Smooth muscle cell (in vitro differentiated cells): ENCODE measurements around the gene OLIG1. TPM values are rescaled to one million over a fixed set of nuclear protein-coding genes. Genes with fewer than 3 reads are reported as not detected.

Source experiments
- DNase-seq: peaks from one replicate; lab custom pipeline; 2025; ENCODE audit not compliant: unreplicated experiment; lab: John Stamatoyannopoulos, UW
- H2AFZ ChIP-seq: fragments of 200-600 bp; sonication (generic); 2 replicates; pipeline ENCODE4 v1.6.0; 2016; ENCODE audit warnings: antibody characterized with exemption, low read depth, mild to moderate bottlenecking
- H3F3A ChIP-seq: fragments of 200-600 bp; sonication (generic); 2 replicates; pipeline ENCODE4 v1.6.0; 2017; ENCODE audit warnings: antibody characterized with exemption, low read depth
- H3K27ac ChIP-seq: fragments of 200-600 bp; sonication (generic); 2 replicates; pipeline ENCODE4 v1.5.1; 2016; ENCODE audit warnings: low read depth, mild to moderate bottlenecking
- H3K27me3 ChIP-seq: fragments of 200-600 bp; sonication (generic); 2 replicates; pipeline ENCODE4 v1.6.1; 2016; ENCODE audit warnings: low read depth, mild to moderate bottlenecking
- H3K36me3 ChIP-seq: fragments of 200-600 bp; sonication (generic); 2 replicates; pipeline ENCODE4 v1.5.1; 2016; ENCODE audit warnings: low read depth
- H3K4me1 ChIP-seq: fragments of 200-600 bp; sonication (generic); 2 replicates; pipeline ENCODE4 v1.5.1; 2016; ENCODE audit warnings: low read depth
- H3K4me2 ChIP-seq: fragments of 200-600 bp; sonication (generic); 2 replicates; pipeline ENCODE4 v1.6.0; 2016; ENCODE audit warnings: mild to moderate bottlenecking
- H3K4me3 ChIP-seq: fragments of 200-600 bp; sonication (generic); 2 replicates; pipeline ENCODE4 v1.5.1; 2016; ENCODE audit warnings: mild to moderate bottlenecking
- H3K79me2 ChIP-seq: fragments of 200-600 bp; sonication (generic); 2 replicates; pipeline ENCODE4 v1.6.0; 2016; ENCODE audit warnings: low read depth, mild to moderate bottlenecking
- H3K9ac ChIP-seq: fragments of 200-600 bp; sonication (generic); 2 replicates; pipeline ENCODE4 v1.6.0; 2016; ENCODE audit warnings: low read depth
- H3K9me3 ChIP-seq: fragments of 200-600 bp; sonication (generic); replicated peaks from 2 replicates; pipeline ENCODE4 v1.5.1; 2016; ENCODE audit warnings: low read depth
- H4K20me1 ChIP-seq: fragments of 200-600 bp; sonication (generic); 2 replicates; pipeline ENCODE4 v1.6.0; 2016; ENCODE audit warnings: low read depth
- WGBS: methylation state at CpG from one replicate; pipeline ENCODE4 v1.1.7; 2016; ENCODE audit warnings: low lambda C conversion rate; 5-methylcytosine and 5-hydroxymethylcytosine counted together
- polyA plus RNA-seq: library from polyadenylated mRNA; unstranded; fragments of >200 nt; fragmentation: Nextera tagmentation; extraction: Ambion mirVana; gene quantifications from 2 replicates; pipeline ENCODE4 v1.2.1, GENCODE V29; 2016
- total RNA-seq: library from RNA; depleted of rRNA; stranded (reverse); fragments of >200 nt; gene quantifications from 2 replicates; pipeline ENCODE4 v1.2.3, GENCODE V29; 2014
- TF ChIP-seq, protein P1 (sequence below): fragments of 200-600 bp; sonication (generic); IDR thresholded peaks from 2 replicates; pipeline ENCODE4 v1.5.1; 2017; ENCODE audit warnings: borderline replicate concordance, mild to moderate bottlenecking, antibody characterized with exemption; ENCODE audit not compliant: insufficient read depth, poor library complexity, severe bottlenecking

Gene OLIG1
- total and polyA plus RNA-seq, 2 experiments from 2014 or later: not detected

DNA sequence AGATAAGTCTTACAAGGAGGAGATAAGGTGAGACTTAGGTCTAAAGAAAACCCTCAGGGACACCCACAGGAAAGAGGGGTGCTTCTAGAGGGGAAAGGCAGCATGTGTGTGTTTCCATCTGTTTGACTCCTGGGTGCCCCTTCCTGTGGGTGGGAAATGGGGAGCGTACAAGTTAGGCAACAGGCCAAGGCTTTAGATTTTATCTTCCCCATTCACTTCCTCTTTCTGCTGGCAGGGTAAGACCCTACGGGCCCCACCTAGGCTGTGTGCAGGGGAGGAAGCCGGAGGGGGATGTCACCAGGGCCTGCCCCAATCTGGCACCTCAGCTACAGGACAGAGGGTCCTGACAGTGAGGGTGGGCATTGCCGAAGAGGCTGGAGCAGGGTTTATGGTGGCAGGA is 2.5 kb upstream of the OLIG1 start:
- H3K9ac ChIP-seq: no peak overlapping the region
- whole genome bisulfite sequencing: 95% methylated on average over 4 of the region's 4 CpGs

DNA sequence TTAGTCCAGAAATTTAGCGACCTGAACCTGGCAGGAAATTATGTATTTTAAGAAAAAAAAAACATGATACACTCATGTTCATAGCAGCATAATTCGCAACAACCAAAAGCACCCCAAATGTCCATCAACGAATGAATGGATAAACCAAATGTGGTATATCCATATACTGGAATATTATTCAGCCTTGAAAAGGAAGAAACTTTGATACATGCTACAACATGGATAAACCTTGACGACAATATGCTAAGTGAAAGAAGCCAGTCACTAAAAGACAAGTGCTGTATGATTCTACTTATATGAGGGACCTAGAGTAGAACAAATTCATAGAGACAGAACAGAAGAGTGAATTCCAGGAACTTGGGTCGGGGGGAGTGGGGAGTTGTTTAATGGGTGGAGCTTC is 698 bp upstream of the OLIG1 start:
- no peak overlapping the region for H3K27ac ChIP-seq
- WGBS: 75% methylated on average over 5 of the region's 5 CpGs
- no peaks in the 10 kb centered on the region for H3K36me3 ChIP-seq
- peaks cover 12% of the 10 kb centered on the region for H3K4me1 ChIP-seq
- TF ChIP-seq, protein P1, sequence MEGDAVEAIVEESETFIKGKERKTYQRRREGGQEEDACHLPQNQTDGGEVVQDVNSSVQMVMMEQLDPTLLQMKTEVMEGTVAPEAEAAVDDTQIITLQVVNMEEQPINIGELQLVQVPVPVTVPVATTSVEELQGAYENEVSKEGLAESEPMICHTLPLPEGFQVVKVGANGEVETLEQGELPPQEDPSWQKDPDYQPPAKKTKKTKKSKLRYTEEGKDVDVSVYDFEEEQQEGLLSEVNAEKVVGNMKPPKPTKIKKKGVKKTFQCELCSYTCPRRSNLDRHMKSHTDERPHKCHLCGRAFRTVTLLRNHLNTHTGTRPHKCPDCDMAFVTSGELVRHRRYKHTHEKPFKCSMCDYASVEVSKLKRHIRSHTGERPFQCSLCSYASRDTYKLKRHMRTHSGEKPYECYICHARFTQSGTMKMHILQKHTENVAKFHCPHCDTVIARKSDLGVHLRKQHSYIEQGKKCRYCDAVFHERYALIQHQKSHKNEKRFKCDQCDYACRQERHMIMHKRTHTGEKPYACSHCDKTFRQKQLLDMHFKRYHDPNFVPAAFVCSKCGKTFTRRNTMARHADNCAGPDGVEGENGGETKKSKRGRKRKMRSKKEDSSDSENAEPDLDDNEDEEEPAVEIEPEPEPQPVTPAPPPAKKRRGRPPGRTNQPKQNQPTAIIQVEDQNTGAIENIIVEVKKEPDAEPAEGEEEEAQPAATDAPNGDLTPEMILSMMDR: no peak
- H3K4me3 ChIP-seq: no peak overlapping the region
- peaks cover 2% of the 10 kb centered on the region for H3F3A ChIP-seq
- H4K20me1 ChIP-seq: no peaks in the 10 kb centered on the region
- no peak overlapping the region for H2AFZ ChIP-seq
- no peaks in the 10 kb centered on the region for H3K79me2 ChIP-seq
- H3K9ac ChIP-seq: no peak overlapping the region
- no peak for DNase-seq
- H3K4me2 ChIP-seq: no peak overlapping the region
- H3K9me3 ChIP-seq: no peaks in the 10 kb centered on the region
- H3K27me3 ChIP-seq: peaks cover 99% of the 10 kb centered on the region

More for the DNA sequence above, 2.5 kb upstream of the OLIG1 start:
- peaks cover 99% of the 10 kb centered on the region for H3K27me3 ChIP-seq
- H2AFZ ChIP-seq: no peak overlapping the region
- no peaks in the 10 kb centered on the region for H4K20me1 ChIP-seq
- no peak overlapping the region for H3K27ac ChIP-seq
- no peak for DNase-seq
- peaks cover 12% of the 10 kb centered on the region for H3K4me1 ChIP-seq
- no peaks in the 10 kb centered on the region for H3K36me3 ChIP-seq
- no peaks in the 10 kb centered on the region for H3K79me2 ChIP-seq
- no peaks in the 10 kb centered on the region for H3F3A ChIP-seq
- H3K4me2 ChIP-seq: no peak overlapping the region
- H3K4me3 ChIP-seq: no peak overlapping the region
- H3K9me3 ChIP-seq: no peaks in the 10 kb centered on the region
- TF ChIP-seq, protein P1: no peak

DNA sequence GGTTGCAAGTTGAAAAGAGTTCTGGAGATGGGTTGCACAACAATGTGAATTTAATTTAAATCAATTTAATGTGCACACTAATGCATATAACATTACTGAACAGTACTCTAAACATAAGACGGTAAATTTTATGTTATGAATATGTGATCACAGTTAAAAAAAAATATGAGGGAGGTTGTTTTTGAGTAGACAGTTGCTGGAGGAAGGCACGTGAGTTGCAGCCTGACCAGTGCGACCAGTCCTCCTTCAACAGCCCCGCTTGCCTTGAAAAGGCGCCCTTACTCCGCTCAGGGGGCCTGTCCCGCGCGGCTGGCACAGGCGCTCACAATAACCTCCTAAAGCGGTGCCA is 322 bp upstream of the OLIG1 start:
- TF ChIP-seq, protein P1: no peak
- 7% methylated on average over 11 of the region's 11 CpGs for WGBS
- Histone ChIP-seq H3K9ac (no peak overlapping the region), H3K27me3 (peaks cover 99% of the 10 kb centered on the region), H3K4me3 (peak overlapping the region; percentile 37), H3K4me2 (peak overlapping the region; percentile 84), H2AFZ (no peak overlapping the region), H3K9me3 (no peaks in the 10 kb centered on the region), H3K36me3 (no peaks in the 10 kb centered on the region), H3K4me1 (peaks cover 16% of the 10 kb centered on the region), H3K27ac (no peak overlapping the region), H3F3A (peaks cover 6% of the 10 kb centered on the region), H3K79me2 (no peaks in the 10 kb centered on the region), H4K20me1 (no peaks in the 10 kb centered on the region)
- DNase-seq: no peak

DNA sequence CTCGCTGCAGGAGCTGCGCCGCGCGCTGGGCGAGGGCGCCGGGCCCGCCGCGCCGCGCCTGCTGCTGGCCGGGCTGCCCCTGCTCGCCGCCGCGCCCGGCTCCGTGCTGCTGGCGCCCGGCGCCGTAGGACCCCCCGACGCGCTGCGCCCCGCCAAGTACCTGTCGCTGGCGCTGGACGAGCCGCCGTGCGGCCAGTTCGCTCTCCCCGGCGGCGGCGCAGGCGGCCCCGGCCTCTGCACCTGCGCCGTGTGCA is 730 bp downstream of the OLIG1 start:
- WGBS: 2% methylated on average over 43 of the region's 44 CpGs
- DNase-seq: no peak

More for the DNA sequence above, 730 bp downstream of the OLIG1 start:
- no peaks in the 10 kb centered on the region for H4K20me1 ChIP-seq
- no peak overlapping the region for H2AFZ ChIP-seq
- peaks cover 26% of the 10 kb centered on the region for H3K4me1 ChIP-seq
- no peaks in the 10 kb centered on the region for H3K36me3 ChIP-seq
- H3F3A ChIP-seq: peaks cover 9% of the 10 kb centered on the region
- peak overlapping the region; percentile 84 for H3K4me2 ChIP-seq
- H3K27ac ChIP-seq: no peak overlapping the region
- H3K27me3 ChIP-seq: peaks cover 89% of the 10 kb centered on the region
- TF ChIP-seq, protein P1: no peak
- peak overlapping the region; percentile 37 for H3K4me3 ChIP-seq
- H3K9ac ChIP-seq: no peak overlapping the region
- no peaks in the 10 kb centered on the region for H3K9me3 ChIP-seq
- no peaks in the 10 kb centered on the region for H3K79me2 ChIP-seq
